ENCODE results near the gene HES7.

Gene HES7

GRCh38 chr17:8153957-8154607 is 30.2 kb upstream of the HES7 start:
- peaks cover 32% of the 10 kb centered on the region for H3K36me3 ChIP-seq (ENCODE audit: insufficient read depth, low read length)
- no peaks in the 10 kb centered on the region for H3K27me3 ChIP-seq (ENCODE audit: control insufficient read depth, insufficient read depth, low read length)
- H3K4me1 ChIP-seq (ENCODE audit: control insufficient read depth, insufficient read depth, low read length), result peaks cover 48% of the 10 kb centered on the region
- H3K9ac ChIP-seq (ENCODE audit: low read depth, low read length), result peak overlapping the region; percentile 100
- peak overlapping the region; percentile 93 for H3K4me3 ChIP-seq (ENCODE audit: low read length)
- peak overlapping the region; percentile 96 for H3K4me2 ChIP-seq (ENCODE audit: low read length)
- no peaks in the 10 kb centered on the region for H3K9me3 ChIP-seq (replicated peaks; ENCODE audit: low read length)

GRCh38 chr17:8153525-8153956 is 29.6 kb upstream of the HES7 start:
- peaks cover 34% of the 10 kb centered on the region for H3K36me3 ChIP-seq (ENCODE audit: insufficient read depth, low read length)
- H3K27me3 ChIP-seq (ENCODE audit: control insufficient read depth, insufficient read depth, low read length), result no peaks in the 10 kb centered on the region
- peaks cover 47% of the 10 kb centered on the region for H3K4me1 ChIP-seq (ENCODE audit: control insufficient read depth, insufficient read depth, low read length)
- peak overlapping the region; percentile 99 for H3K9ac ChIP-seq (ENCODE audit: low read depth, low read length)
- H3K4me3 ChIP-seq (ENCODE audit: low read length), result peak overlapping the region; percentile 79
- no peaks in the 10 kb centered on the region for H3K9me3 ChIP-seq (replicated peaks; ENCODE audit: low read length)
- peak overlapping the region; percentile 96 for H3K4me2 ChIP-seq (ENCODE audit: low read length)

GRCh38 chr17:8153031-8153451 is 29.1 kb upstream of the HES7 start:
- Histone ChIP-seq H3K4me2 (ENCODE audit: low read length) (peak overlapping the region; percentile 96), H3K36me3 (ENCODE audit: insufficient read depth, low read length) (peaks cover 37% of the 10 kb centered on the region), H3K9me3 (replicated peaks; ENCODE audit: low read length) (no peaks in the 10 kb centered on the region), H3K9ac (ENCODE audit: low read depth, low read length) (peak overlapping the region; percentile 99), H3K4me3 (ENCODE audit: low read length) (peak overlapping the region; percentile 79), H3K27me3 (ENCODE audit: control insufficient read depth, insufficient read depth, low read length) (no peaks in the 10 kb centered on the region), H3K4me1 (ENCODE audit: control insufficient read depth, insufficient read depth, low read length) (peaks cover 44% of the 10 kb centered on the region)

DNA sequence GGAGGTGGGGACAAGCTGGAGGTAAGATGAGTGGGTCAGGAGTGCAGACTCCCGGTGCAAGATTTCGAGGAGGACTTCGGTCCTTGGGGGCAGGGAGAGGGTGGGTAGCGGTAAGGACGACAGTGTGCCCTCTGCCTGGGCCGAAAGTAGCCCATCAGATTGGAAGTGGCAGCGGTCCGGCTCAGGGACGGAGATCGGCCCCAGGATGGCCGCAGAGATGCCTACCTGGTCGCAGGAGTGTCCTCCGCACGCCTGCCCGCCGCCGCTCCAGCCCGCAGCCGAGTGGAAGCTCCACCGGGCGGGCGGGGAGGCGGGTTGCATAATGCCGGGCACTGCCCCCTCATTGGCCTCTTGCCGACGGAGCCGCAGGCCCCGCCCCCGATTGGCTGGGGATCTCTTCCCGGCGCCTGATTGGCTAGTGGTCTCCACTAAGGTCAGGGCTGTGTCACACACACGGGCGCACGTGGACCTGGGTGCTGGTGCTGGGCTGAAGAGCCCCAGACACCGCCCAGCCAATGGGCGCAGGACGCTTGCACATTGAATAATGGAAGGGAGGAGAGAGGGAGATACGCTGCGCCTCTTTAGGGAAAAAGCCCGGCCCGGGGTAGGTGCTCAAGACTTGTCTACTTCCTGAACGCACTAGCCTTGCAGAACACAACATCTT is 28.3 kb upstream of the HES7 start, which contains the start of gene PER1:
PER1 (minus strand) TSS at position 293 of the 664 bp plus-strand sequence. CDS start 1,698 bp downstream, outside the sequence.
- H3K4me3 ChIP-seq (ENCODE audit: low read length), result peak within 1 kb of the TSS; percentile 79
- H3K36me3 ChIP-seq (ENCODE audit: insufficient read depth, low read length), result peaks cover 45% of the 10 kb centered on the region
- peak within 1 kb of the TSS; percentile 96 for H3K4me2 ChIP-seq (ENCODE audit: low read length)
- peaks cover 44% of the 10 kb centered on the region for H3K4me1 ChIP-seq (ENCODE audit: control insufficient read depth, insufficient read depth, low read length)
- peak within 1 kb of the TSS; percentile 99 for H3K9ac ChIP-seq (ENCODE audit: low read depth, low read length)
- H3K9me3 ChIP-seq (replicated peaks; ENCODE audit: low read length), result no peaks in the 10 kb centered on the region
- H3K27me3 ChIP-seq (ENCODE audit: control insufficient read depth, insufficient read depth, low read length), result no peaks in the 10 kb centered on the region

DNA sequence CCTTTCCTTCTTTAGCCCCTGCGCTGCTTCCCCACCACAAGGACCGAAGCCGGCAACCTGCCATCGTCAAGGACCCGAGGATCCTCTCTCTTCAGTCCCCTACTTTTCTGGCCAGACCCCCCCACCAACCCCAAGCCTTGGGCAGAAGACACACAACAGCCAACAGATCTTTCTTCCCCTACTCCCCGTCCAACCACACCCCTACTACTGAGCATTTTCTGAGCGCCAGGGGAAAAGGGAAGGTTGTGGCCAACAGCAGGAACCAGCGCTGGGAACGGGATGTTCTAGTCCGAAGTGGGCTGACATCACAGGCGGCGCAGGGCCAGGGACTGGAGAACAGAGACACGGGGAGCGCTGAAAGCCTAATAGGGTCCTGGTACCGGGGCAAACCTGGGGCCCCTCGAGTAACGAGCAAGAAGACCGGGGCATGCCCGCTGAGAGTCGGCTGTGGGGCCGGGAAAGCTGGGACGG is 27.8 kb upstream of the HES7 start:
- H3K4me3 ChIP-seq (ENCODE audit: low read length), result peak overlapping the region; percentile 79
- no peaks in the 10 kb centered on the region for H3K27me3 ChIP-seq (ENCODE audit: control insufficient read depth, insufficient read depth, low read length)
- no peaks in the 10 kb centered on the region for H3K9me3 ChIP-seq (replicated peaks; ENCODE audit: low read length)
- H3K4me1 ChIP-seq (ENCODE audit: control insufficient read depth, insufficient read depth, low read length), result peaks cover 38% of the 10 kb centered on the region
- peak overlapping the region; percentile 96 for H3K4me2 ChIP-seq (ENCODE audit: low read length)
- H3K36me3 ChIP-seq (ENCODE audit: insufficient read depth, low read length), result peaks cover 51% of the 10 kb centered on the region
- peak overlapping the region; percentile 99 for H3K9ac ChIP-seq (ENCODE audit: low read depth, low read length)

DNA sequence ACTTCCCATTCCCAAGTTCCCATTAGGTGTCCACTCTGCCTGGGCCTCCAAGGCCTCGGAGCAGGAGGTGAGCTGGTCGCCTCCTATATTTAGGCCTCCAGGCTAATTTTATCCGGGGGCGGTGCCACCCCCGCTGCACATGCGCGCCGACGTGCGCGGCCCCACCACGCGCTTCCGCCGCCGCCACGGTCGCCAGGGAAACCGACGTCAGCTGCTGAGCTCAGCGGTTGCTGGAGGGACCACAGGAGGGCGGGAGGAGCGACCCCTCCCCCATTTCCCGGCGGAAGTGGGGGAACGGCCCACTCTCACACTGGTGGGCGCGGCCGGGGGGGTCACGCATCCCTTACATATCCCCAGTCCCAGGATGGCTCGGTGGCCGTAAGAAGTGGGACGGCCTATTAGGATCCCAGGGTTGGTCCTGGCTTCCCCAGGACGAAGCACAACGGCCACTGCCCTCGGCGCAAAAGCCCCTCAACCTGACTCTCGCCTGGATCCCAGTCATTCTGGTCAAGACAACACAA is 27.3 kb upstream of the HES7 start:
- Histone ChIP-seq H3K4me2 (ENCODE audit: low read length) (peak overlapping the region; percentile 96), H3K9ac (ENCODE audit: low read depth, low read length) (peak overlapping the region; percentile 99), H3K4me3 (ENCODE audit: low read length) (peak overlapping the region; percentile 79), H3K4me1 (ENCODE audit: control insufficient read depth, insufficient read depth, low read length) (peaks cover 38% of the 10 kb centered on the region), H3K27me3 (ENCODE audit: control insufficient read depth, insufficient read depth, low read length) (no peaks in the 10 kb centered on the region), H3K9me3 (replicated peaks; ENCODE audit: low read length) (no peaks in the 10 kb centered on the region), H3K36me3 (ENCODE audit: insufficient read depth, low read length) (peaks cover 56% of the 10 kb centered on the region)

- peak overlapping the region; percentile 96 for H3K4me2 ChIP-seq (ENCODE audit: low read length)
- peak overlapping the region; percentile 79 for H3K4me3 ChIP-seq (ENCODE audit: low read length)
- H3K9ac ChIP-seq (ENCODE audit: low read depth, low read length), result peak overlapping the region; percentile 99
- no peaks in the 10 kb centered on the region for H3K27me3 ChIP-seq (ENCODE audit: control insufficient read depth, insufficient read depth, low read length)
- peaks cover 38% of the 10 kb centered on the region for H3K4me1 ChIP-seq (ENCODE audit: control insufficient read depth, insufficient read depth, low read length)
- H3K9me3 ChIP-seq (replicated peaks; ENCODE audit: low read length), result no peaks in the 10 kb centered on the region
- peaks cover 58% of the 10 kb centered on the region for H3K36me3 ChIP-seq (ENCODE audit: insufficient read depth, low read length)
Measured at GRCh38 chr17:8150194-8151119, 26.6 kb upstream of the HES7 start.

GRCh38 chr17:8149419-8150193 is 25.7 kb upstream of the HES7 start:
- Histone ChIP-seq H3K9me3 (replicated peaks; ENCODE audit: low read length) (no peaks in the 10 kb centered on the region), H3K4me1 (ENCODE audit: control insufficient read depth, insufficient read depth, low read length) (peaks cover 31% of the 10 kb centered on the region), H3K4me2 (ENCODE audit: low read length) (peak overlapping the region; percentile 96), H3K4me3 (ENCODE audit: low read length) (no peak overlapping the region), H3K27me3 (ENCODE audit: control insufficient read depth, insufficient read depth, low read length) (no peaks in the 10 kb centered on the region), H3K9ac (ENCODE audit: low read depth, low read length) (peak overlapping the region; percentile 99), H3K36me3 (ENCODE audit: insufficient read depth, low read length) (peaks cover 65% of the 10 kb centered on the region)

- Histone ChIP-seq H3K4me2 (ENCODE audit: low read length) (no peak overlapping the region), H3K4me3 (ENCODE audit: low read length) (no peak overlapping the region), H3K9ac (ENCODE audit: low read depth, low read length) (no peak overlapping the region), H3K36me3 (ENCODE audit: insufficient read depth, low read length) (peaks cover 74% of the 10 kb centered on the region), H3K4me1 (ENCODE audit: control insufficient read depth, insufficient read depth, low read length) (peaks cover 23% of the 10 kb centered on the region), H3K9me3 (replicated peaks; ENCODE audit: low read length) (no peaks in the 10 kb centered on the region), H3K27me3 (ENCODE audit: control insufficient read depth, insufficient read depth, low read length) (no peaks in the 10 kb centered on the region)
Measured at GRCh38 chr17:8148560-8148959, 24.7 kb upstream of the HES7 start.

- Histone ChIP-seq H3K27me3 (ENCODE audit: control insufficient read depth, insufficient read depth, low read length) (no peaks in the 10 kb centered on the region), H3K4me3 (ENCODE audit: low read length) (no peak overlapping the region), H3K9ac (ENCODE audit: low read depth, low read length) (no peak overlapping the region), H3K4me2 (ENCODE audit: low read length) (no peak overlapping the region), H3K9me3 (replicated peaks; ENCODE audit: low read length) (no peaks in the 10 kb centered on the region), H3K4me1 (ENCODE audit: control insufficient read depth, insufficient read depth, low read length) (peaks cover 18% of the 10 kb centered on the region), H3K36me3 (ENCODE audit: insufficient read depth, low read length) (peaks cover 76% of the 10 kb centered on the region)
Measured at GRCh38 chr17:8147805-8148404, 24.0 kb upstream of the HES7 start.

All from skeletal muscle satellite cell (primary cell).